ENCODE measurements around the gene LSM10.

LSM10 gene

DNA sequence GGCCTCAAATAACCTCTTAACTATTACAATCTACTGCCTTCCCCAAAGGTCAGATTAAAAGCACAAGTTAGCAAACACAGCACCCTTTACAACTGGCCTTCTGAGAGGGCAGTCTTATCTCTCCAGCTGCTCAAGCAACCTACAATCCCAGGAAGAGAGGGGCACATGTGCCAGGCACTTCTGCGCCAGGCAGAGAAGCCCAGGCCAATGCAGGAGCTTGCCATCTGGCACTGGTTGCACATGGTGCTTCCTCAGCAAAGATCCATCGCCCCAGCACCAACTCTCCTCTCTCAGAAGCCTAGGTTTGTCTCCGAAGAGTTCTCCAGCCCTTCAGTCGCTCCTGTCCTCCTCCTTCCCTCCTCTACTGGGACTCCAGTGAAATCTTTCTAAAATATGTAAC, 14.5 kb downstream of the LSM10 start:
- DNase-seq (ENCODE audit: low read depth, low spot score): no peak

DNA sequence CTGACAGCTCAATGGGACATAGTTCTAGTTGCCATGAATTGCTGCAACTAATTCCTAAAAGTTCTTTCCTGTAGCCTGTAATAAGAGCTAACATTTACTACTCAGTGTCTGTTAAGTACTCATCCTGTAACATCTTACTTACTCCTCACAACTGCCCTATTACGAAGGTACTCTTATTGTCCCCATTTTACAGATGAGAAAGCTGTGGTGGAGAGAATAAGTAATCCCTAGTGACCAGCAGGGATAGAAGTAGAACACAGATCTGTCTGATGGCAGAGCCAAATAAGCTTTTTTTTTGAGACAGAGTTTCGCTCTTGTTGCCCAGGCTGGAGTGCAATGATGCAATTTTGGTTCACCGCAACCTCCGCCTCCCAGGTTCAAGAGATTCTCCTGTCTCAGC, 15.0 kb downstream of the LSM10 start:
- DNase-seq (ENCODE audit: low read depth, low spot score): no peak

DNA sequence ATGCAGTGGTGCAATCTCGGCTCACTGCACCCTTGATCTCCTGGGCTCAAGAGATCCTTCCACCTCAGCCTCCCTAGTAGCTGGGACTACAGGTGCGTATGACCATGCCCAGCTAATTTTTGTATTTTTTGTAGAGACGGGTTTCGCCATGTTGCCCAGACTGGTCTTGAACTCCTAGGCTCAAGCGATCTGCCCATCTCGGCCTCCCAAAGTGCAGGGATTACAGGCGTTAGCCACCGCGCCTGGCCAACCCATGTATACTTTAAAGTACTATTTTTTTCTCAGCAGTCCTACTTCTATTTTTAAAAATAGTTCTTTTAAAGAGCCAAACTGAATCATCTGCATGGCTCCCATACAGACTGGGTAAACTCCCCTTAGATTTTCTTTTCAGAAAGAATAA, 15.5 kb downstream of the LSM10 start:
- DNase-seq (ENCODE audit: low read depth, low spot score): no peak

DNA sequence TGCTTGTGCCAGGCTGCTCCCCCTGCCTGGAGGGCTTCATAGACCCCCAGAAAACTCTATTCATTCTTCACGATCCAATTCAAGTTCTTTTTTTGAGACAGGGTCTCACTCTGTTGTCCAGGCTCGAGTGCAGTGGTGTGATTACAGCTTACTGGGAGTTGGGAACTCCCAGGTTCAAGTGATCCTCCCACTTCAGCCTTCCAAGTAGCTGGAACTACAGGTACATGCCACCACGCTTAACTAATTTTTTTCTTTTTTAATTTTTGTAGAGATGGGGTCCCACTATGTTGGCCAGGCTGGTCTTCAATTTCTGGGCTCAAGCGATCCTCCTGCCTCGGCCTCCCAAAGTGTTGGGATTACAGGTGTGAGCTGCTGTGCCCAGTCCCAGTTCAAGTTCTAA, 16.3 kb downstream of the LSM10 start:
- DNase-seq (ENCODE audit: low read depth, low spot score): no peak

DNA sequence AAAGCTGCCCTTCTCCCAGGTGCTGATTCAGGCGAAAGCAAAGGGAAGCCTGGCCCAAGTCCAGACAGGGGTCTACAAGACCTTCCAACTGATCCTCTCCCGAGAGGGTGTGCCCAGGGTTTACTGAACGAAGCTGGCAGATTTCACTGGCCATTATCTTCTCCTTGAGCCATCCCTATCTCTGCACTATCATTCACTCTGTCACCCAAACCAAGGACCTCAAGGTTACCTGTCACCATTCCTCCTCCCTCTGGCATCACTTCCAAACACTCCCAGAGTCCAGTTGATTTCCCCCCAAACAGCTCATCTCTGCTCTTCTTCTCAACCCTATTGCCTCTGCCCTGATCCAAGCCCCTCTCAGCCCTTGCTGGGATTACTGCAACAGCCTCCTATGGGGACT, 16.9 kb downstream of the LSM10 start:
- no peak for DNase-seq (ENCODE audit: low read depth, low spot score)

DNA sequence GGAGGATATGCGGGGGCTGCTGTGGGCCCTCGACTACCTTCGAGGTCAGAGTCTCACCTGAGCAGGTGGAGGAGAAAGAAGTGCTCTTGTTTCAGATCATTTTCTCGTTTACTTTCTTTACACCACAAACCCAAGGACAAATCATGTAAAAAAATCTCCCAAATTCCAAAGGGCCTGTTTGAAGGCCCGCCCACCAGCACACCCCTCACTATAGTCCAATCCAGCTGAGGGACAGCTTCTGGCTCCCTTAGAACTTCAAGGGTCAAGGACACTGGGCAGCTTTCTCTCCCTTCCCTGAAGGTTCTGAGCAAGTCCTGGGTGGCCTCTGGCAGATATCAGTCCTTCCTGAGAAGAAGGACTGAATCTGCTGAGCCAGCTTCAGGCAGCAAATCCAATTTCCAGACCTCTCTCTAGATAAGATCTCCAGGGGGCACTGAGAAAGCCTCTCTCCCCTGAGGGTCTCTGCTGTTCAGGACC, 17.5 kb downstream of the LSM10 start:
- no peak for DNase-seq (ENCODE audit: low read depth, low spot score)

DNA sequence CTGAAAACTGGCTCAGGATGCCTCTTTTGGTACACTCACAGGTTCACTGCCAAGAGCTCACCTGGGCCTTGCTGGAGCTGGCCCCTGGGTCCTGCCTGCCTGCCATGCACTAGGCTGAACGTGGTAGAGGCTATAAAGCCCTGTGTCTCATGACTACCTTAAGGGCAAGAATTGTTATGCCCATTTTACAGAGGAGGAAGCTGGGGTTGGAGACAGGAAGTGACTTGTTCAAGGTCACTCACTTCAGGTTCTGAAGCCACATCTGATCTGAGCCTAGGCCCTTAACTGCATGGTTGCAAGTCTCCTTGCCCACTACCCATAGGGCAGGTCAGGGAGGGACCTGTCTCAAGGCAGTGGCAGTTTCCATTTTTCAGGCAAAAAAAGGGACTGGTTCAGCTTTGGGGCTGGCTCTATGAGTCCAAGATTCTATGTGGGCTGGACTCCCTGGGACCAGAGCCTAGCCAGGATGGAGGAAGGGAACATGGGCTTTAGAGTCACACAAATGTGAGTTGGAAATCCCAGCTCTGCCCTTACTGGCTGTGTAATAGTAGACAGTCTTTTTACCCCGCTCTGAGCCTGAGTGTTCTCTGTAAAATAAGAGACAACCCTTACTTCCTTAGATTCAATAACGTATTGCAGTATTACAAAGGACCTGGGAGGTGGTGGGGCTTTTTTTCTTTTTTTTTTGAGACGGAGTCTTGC, 19.8 kb downstream of the LSM10 start:
- DNase-seq (ENCODE audit: low read depth, low spot score): no peak

DNA sequence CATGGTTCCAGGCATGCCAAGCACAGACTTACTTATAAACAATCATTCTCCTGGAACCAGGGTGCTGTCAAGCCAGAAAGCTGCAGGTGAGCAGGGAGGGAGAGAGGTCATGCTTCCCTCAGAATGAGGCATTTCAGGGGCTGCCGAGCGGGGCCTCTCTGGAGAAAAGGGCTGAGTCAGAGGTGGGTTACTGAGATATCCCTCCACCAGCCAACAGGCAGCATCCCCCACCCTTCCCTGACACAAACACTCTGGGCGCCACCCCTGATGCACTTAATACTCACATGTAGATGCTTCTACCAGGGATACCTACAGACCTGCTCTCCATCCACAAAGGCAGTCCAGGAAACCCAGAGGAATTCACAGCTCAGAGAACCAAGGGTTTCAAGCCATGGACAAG, 25.1 kb downstream of the LSM10 start:
- no peak for DNase-seq (ENCODE audit: low read depth, low spot score)

DNA sequence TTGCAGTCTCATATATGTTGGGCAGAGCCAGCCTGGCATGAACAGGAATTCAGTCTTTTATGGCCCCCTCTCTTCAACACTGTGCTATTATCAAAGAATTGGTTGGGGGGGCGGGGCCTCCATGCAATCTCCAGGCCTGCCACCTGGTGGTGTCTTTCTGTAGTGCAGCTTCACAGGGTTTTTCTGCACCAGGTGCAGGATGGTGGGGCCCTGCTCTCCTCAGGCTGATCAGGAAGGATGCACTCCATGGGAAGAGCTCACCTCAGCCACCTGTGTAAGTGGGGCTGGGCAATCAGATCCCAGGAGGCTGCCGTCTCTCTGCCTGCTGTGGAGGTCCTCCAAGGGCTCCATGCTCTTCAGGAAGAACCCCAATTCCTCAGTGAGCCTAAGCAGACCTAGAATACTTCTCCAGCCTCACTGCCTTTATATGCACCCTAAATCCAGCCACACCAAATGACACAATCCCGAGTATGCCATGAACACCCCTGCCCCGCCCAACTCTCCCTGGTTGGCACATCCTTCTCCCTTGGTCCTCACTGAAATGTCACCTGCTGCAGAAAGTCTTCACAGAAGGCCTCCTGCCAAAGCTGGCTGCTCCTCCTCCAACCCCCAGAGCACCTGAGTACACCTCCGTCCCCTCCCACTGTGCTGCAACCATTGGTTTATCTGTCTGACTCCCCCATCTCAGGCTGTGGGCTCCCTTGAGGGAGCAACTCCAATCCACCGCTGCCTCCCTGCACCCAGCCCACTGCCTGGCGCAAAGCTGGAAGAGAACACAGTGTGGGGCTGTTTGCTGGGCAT, 28.4 kb downstream of the LSM10 start:
- DNase-seq (ENCODE audit: low read depth, low spot score): peak; percentile 77

DNA sequence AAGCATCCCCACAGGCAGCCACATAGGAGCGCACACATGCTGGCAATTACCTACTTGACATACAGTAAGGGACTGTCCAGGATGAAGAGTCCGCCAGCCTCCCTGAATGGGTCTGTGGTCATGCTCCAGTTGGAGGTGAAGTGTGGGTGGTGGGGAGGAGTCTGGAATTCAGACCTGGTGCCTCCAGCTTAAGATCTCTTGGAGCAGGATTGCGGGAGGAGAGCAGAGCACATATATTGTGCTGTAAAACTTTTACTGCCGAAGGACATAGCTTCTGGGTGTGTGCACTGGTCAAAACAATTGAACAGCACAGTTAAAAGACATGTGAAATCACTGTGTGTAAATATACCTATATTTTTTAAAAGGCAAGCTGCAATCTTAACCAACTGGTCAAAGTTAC, 29.9 kb downstream of the LSM10 start:
- DNase-seq (ENCODE audit: low read depth, low spot score): no peak

DNA sequence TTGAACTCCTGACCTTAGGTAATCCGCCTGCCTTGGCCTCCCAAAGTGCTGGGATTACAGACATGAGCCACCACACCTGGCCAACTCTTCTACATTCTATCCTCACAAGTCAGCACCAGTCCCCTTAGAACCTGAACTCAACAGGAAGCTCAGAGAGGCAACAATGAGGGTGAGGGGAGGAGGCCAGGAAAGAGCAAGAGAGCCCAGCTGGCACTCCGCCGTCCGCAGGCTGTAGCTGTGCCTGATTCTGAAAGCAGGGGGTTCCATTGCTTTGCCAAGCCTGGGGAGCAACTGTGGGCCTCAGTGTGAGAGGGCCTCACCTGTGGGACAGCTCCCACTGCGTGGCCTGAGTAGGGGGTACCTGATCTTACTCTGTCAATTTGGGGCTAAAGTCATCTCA, 30.6 kb downstream of the LSM10 start:
- DNase-seq (ENCODE audit: low read depth, low spot score): no peak

DNA sequence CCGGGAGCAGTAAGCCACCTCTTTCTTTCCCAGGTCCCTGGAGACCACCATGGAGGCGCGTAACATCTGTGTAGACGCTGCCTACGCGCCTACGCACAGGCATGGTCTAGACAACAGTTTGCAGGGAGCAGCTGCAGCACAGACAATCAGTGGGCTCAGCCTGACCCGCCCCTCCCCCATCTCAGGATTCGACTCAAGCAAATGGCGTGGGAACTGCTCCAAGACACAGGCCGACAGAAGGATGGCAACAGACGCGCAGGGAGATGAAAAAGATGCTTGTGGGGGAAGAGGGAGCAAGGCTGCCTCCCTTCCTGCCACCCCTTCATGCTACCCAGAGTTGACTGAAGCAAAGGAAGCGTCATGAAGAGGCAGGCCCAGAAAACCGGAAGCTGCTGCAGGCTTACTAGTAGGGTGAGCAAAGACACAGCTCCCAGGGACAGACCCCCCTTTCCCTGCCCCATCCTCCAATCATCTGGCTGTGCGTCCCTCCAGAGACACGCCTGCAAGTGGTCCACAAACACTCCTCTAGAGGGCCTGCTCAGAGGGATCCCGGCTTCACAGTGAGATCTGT, 31.5 kb downstream of the LSM10 start:
- no peak for DNase-seq (ENCODE audit: low read depth, low spot score)

DNA sequence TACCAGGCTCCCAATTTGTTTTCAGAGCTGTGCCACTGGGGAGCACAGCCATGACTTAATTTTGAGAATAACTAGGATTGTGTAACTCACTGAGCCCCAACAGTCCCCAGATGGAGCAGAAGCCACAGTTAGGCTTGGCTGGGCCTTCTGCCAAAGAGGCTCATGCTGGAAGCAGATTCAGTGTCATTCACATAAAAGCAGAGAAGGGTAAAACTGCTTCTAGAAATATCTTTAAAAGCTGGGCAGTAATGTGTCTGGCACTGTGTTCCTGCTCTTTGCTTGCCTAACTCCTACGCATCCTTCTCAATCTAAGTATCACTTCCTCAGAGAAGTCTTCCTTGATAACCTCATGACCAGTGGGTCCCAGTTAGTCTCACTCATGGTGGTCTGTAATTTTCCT, 32.3 kb downstream of the LSM10 start:
- no peak for DNase-seq (ENCODE audit: low read depth, low spot score)

DNA sequence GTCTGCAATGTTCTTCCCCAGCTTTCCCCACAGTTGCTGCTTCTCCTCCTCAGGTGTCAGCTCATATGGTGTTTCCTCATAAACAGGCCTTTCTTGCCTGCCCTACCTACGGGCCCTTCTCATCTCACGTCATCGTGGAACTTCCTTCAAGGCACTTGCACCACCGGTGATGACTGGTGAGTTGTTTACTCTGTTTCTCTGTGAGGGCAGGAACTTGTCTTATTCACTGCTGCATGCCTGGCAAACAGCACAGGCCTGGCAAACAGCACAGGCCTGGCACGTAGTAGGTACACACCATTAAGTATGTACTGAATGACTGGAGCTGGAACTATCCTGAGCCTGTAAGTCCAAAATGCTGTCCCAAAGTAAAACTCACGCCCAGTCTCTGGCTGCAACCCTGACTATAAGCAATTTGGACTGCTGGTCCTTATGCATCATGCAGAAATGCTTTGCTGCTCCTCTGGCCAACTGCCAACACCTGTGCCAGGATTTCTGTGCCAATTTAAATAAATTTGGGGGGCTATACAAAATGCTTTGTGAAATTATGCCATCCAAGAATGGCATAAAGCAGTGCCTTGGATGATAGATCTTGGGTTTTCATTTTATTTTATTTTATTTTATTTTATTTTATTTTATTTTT, 37.7 kb downstream of the LSM10 start:
- no peak for DNase-seq (ENCODE audit: low read depth, low spot score)

DNA sequence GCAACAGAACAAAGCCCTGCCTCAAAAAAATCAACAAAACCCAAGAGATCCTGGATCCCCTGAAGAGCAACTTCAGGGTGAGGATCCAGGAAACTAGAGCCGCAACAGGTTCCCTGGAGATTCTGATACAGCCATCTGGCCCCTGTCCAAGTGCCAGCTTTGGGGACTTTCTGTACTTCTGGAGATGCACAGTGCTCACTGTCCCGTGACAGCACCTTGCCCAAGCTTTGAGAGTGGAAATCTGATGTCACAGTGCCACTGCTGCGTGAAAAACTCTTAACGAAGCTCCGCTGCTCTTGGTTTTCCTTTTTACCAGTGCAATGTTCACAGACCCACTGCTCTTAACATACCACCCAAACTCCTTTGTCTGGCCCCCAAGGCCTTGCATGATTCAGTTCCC, 38.3 kb downstream of the LSM10 start:
- DNase-seq (ENCODE audit: low read depth, low spot score): no peak

DNA sequence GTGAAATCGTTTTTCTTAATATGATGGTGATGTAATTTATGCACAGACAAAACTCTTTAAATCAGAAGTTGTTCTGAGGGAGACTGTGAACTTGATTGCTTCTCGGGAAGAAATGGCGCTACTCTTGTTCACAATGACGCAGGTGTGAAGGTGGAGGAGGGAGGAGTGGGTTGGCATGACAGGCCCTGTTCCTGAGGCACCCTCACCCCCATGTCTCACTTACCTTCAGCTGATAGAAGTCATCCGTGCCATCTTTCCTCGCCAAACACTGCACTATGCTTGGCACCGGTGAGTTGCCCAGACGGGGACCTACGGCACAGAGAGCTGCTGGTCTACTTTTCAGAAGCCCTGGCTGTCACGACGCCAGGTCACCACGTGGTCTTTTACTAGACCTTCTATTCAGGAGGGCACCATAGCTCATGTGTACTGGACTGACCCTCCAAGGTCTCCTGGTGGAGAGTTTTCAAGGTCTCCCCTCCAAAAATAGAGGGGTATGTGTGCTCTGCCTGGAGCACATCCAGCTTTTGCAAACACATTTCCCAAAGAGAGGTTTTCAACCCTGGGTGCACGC, 39.1 kb downstream of the LSM10 start:
- no peak for DNase-seq (ENCODE audit: low read depth, low spot score)

DNA sequence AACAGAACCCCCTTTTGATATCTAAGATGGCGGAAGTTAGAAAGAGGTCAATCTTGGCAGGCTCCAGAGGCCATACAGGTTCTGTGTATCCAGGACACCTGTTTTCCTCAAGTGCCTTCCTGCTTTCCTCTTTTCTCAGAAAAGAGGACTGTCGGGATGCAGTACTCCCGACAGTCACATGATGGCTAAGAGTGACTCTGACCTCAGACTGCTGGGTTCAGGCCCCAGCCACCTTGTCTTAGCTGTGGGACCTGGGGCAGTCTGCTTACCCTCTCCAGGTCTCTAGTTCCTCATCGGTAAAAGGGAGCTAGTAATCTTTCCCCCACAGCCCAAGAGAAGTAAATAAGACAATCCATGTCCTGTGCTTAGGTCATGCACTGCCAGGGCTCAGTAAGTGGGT, 41.9 kb downstream of the LSM10 start:
- no peak for DNase-seq (ENCODE audit: low read depth, low spot score)

DNA sequence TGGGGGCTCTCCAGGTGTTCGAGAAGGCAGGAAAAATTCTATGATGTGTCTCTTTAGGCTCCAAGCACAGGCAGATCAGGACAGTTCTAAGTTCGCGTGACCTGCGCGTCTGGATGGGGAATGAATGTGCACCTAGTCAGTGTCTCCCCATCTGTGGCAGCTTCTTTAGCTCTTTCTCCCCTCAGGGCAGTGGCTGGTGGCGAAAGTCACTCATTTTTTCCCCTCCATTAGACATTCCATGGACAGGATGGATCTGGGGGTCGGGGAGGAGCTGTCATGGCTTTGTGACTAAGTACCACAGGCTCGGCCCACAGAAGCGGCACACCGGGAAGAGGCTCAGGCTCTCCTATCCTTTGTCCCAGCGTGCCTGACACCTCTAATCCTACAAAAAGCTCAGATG, 43.2 kb downstream of the LSM10 start:
- DNase-seq (ENCODE audit: low read depth, low spot score): no peak

DNA sequence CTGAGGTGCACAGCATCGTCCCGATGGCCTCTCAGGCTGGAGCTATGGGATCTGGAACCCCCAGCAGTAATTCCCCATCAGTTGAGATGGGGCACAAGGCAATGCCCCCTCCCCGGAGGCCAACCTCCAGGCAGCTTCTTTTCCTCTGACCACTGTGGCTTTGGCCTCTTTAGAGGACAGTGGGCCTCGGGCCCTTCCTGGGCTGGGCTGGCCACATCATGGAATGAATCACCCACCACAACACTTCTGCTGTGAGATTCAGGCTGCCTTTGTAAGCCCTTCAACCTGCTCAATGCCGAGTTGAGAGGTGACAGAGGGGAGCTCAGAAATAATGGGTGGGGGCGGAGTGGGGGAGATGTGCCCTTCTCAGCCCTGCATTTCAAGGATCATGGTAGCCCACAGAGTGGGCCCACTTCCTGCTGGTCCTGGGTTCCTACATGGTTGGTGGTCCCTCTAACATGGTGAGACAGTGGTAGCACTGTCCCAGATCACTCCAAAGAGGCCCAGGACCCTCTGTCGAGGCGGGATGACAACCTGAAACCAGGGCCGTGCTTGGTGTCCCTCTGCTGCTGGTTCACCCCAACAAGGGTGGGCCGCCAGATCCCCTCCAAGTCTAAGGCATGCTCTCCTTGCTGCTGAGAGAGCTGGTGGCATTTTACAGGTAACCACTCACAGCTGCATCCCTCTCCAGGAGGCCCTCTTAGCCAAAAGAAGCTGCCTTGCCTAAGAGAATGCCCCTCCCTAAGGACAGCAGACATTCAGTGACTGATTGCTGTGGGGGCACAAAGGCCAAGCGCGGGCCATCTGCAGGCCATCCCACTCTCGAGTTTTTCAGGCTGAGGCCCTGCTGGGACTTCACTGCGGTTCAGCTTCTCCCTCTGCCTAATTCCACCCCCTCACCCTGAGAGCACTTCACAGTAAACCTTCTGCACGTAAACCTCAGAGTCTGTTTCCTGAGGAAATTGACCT, 44.5 kb downstream of the LSM10 start:
- no peak for DNase-seq (ENCODE audit: low read depth, low spot score)

DNA sequence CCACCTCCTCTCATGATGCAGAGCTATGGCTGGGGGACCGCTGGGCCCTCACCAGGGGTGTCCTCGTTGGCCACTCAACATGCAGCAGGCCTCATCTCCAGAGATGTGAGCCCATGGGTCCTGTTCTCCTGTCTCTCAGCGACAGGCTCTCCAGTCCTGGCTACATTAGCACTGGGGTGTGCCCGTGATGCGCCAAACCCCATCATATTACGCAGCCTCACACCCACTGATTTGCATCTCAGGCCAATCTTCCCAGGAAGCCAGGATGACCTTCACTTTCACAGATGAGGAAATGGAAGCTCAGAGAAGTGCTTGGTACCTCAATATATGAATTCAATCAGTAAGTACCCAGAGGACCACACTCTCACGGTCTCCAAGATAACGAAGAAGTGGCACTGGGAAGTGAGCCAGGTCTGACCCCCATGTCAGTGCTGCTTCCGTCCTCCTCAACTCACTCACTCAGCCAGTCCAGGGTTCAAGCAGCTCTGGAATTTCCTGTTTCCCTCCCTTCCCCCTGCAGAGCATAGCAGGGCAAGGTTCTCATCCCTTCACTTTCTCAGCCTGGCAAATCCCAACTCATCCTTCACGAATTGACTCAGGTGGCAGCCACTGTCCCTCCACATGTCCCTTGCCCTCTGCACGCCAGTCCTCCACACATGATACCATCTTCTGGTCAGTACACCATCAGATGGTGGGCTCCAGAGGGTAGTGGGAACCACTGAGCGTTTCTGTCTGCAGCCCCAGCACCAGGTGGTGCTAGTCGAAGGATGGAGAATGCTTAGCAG, 45.4 kb downstream of the LSM10 start:
- no peak for DNase-seq (ENCODE audit: low read depth, low spot score)
